NCI-H345 treated with DMSO at 0.1 percent for 48 hours (cell line): ENCODE results near the gene EXOC2.
"Not testable (repeated sequence)": the region's sequence is repeated elsewhere in the genome, so short reads cannot be mapped to it uniquely, and the experiment has no call there.

Experiments used
- DNase-seq: peaks from one replicate; lab custom pipeline; 2025; ENCODE audit not compliant: unreplicated experiment; lab: John Stamatoyannopoulos, UW

Gene EXOC2

DNA sequence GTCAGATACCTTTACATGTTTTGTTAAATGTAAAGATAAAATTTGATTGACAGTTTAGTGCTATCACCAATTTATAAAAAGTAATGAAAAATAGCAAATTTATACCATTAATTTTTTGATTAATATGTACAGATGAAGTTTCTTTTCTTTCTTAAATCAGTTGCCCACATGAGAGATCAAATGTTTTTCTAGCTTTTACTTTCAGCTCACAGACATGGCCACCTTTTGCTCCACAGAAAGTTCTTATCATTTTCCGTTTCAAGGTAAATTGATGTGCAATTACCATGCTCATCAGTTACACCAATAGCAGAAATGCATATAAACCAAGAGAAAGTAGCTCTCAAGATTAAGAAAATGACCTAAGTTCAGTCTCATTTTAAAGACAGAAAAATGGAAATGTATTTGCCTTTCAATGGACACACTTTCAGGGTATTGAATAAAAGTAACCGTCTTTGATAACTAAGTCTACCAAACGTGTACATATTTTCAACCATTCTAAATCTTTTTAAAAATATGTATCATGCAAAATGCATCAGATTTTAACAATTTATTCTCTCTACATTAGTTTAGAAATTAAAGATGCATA, 16.6 kb upstream of the EXOC2 start:
- DNase-seq, result no peak

DNA sequence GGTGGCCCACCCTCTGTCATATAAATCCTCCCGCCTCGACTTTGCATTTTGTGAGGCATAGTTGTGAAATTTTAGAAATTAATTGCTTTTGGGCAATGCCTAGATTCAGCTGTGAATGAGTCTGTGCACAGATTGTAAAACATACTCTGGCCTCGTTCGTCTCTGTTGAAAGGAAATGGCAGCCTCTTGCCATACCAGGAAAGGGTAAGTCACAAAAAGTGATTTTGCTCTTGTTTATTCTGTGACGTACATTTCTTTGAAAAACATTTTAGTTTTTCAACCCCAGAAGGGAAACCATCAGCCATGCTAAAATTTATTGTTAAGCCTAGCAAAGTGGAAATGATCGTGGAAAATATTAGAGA, 15.3 kb upstream of the EXOC2 start:
- DNase-seq, result no peak

DNA sequence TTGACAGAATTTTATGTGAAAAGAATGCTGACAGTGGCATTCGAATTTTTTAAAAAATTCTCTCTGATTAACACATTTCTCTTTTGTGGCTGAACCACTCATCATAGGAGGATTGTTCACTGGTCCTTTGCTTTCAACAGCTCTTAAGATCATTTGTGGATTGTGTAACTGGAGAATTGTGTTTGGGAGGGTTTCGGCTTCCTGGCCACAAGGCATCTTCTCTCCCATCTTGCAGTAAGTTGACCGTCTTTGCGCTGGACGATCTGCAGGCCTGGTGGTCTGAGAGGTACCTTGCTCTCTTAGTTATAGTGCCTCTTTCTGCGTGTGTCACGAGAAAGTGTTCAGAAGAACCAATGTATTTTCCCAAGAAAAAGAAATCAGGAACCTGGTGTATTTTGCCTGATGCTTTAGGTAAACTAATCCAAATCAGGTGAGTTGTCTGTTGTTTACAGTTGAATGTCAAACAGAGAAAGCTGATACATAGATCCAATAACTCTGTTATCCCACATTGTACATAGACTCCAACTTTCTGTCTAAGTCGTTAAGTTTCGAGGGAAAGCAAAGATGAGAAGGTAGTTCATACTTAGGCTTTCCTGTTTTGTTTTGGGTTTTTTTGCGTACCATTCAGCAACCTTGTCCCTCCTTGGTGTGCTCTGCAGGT, 14.8 kb upstream of the EXOC2 start:
- no peak for DNase-seq

DNA sequence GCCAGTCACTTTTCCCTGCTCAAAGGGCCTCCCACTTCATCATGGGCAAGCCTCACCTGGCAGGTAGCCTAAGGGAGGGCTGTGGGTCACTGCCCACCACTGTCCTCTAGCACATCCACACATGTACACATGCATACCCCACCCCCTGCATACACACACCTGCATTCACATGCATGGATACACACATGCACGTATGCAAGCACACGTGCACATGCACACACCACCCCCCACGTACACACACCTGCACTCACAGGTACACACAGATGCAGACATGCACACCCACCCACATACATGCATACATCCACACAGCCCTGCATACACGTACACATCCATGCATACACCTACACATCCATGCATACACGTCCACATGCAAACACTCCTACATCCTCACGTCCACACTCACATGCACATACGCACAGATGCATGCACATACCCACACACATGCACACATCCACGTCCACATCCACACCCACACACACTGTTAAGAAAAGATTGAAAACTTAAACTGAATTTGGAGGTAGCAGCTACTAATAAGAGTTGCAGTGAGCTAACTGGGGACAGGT, 14.0 kb upstream of the EXOC2 start:
- no peak for DNase-seq

DNA sequence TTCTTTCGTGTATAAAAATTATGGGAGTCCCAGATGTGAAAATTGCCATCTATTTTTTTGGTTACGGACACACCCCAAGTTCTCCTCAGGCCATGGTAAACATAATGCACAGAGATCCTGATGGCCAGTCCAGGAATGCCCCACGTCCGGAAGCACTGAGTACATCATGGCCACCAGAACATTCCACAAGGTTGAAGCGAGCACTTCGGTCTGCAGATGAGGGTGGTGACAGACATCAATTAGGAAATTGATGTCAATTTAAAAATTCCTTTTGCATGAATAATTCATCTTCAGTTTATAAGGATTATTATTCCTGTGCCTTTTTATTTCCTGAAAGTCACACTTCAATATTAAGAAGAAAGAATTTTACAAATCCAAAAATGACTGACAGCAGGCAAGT, 13.2 kb upstream of the EXOC2 start:
- no peak for DNase-seq

DNA sequence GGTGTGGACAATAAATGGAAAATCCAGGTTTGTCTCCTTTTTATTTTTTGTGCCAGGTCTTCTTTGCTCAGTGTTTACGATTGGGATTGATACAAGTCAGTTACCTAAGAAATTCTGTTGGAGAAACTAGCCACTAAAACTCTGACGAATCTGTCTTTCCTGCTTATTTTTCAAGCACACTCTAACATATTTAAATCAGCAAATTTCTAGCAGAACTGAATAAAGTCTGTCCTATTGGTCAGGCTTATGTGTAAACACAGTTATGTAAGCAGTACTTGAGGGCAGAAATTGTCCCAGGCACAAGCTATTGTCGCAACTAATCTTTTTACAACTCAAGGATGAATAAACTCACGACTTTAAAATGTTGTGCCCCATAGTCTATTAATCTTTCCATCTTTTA, 12.1 kb upstream of the EXOC2 start:
- DNase-seq, result no peak

DNA sequence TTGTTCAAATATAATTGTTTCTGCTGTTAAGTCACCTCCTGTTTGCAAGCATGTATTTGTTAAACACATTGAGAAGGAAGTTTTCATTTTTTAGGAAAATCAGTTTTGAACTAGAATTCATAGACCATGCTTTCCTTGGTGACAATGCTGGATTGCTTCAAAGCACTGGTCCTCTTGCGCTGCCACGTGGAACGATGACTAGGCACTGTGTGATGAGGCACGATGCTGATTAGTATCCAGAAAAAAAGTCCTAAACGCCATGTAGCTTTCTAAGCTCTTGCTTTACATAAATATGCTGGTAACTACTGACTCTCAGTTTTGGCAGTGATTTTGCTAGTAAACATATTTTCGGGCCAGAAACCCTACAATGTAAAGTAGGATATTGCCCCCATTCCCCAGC, 11.1 kb upstream of the EXOC2 start:
- DNase-seq, result no peak

DNA sequence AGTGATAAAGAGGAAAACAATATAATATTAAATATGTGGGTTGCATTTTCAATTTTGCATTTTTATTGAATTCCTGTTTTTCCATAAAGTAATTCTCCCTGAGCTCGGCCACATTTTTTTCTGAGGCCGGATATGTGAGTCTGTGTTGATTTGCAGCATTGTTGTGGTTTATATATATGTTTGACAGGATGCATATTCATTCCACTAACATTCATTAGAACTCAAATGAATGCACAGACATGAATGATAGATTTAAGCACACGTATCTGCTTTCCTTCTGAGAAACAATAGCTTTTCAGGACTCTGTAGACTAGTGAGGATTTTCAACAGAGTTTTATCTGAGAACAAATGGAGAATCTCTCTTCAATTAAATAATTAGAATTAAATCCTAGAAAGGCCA, 10.6 kb upstream of the EXOC2 start:
- DNase-seq, result no peak

DNA sequence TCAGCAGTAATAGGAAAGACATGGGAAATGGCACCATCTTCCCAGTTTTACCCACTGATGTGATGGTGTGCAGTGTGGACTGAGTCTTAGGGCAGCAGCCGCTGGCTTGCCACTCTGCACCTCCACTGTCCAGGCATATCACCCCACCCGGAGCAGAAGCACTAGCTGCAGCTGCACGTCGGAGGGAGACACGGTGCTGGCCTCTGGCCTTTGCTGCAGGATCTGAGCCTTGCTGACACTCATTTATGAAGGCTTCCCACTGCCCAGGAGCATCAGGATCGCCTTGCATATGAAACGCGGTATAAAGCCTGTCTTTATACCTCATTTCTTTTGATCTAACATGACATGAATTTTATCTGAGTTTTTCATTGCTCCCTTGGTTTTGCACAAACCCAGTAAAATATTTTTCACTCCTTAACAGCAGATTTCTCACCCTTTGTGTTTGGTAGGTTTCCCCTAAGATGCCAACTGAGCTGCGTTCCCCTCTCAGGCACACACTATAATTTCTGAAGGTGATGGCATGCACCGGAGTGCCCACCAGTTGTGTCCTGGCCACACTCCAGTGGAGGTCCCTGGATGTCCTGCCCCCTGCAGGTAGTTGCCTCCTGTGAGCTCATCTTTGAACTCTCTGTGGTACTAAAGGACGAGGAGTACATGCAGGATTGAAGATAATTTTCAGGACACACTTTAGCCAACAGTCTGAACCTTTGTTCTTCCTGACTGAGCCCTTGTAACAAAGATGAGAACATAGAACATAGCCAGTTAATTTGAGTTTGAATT, 9.0 kb upstream of the EXOC2 start:
- DNase-seq, result no peak

DNA sequence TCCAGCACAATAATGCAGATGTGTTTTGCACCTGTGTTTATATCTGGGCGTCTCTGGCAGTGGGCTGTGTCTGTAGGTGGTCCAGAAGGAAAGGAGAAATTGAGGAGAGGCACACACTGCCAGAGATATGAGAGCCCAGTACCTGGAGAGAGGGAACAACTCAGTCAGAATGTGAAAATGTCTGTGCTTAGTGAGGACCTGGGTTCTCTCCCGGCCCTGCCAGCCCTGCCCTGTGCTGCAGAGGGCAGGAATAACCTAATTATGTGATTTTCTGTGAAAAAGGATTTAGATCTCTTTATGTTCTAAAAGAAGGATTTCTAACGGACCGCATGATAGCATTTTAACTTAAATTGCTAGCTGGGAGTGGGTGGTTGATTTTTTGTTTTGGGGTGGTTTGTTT, 8.3 kb upstream of the EXOC2 start:
- DNase-seq, result no peak

DNA sequence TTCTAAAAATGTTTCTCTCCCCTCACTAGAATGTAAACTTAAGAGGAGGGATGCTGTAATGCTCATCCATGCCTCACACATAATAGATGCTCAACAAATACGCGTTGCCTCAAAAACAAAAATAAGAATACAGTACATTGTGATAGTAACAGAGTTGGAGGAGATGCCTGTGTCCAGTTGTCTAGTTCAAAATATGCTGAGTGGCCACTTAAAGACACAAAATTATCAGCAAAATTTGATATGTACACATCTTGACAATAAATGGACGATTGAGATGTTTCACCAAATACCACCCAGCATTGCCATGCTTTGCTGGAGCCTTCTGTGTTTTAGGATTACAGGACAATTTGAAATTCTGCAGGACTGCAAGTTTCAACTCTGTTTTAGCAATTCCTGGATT, 7.6 kb upstream of the EXOC2 start:
- no peak for DNase-seq

DNA sequence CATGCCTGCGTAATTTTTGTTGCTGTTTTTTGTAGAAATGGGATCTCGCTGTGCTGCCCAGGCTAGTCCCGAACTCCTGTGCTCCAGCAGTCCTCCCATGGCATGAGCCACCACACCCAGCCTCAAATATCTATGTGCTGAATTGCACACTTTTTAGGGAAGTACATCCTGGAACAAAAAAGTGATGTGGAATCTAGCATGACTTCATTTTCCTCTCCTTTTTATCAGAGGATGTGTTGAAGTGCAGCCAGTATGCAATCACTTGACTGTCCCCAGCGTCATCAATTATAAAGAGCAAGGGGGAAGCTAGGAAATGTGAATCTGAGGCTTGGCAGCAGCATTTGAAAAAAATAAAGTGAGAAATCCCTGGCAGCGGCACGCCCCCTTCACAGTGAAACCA, 6.4 kb upstream of the EXOC2 start:
- DNase-seq, result no peak

DNA sequence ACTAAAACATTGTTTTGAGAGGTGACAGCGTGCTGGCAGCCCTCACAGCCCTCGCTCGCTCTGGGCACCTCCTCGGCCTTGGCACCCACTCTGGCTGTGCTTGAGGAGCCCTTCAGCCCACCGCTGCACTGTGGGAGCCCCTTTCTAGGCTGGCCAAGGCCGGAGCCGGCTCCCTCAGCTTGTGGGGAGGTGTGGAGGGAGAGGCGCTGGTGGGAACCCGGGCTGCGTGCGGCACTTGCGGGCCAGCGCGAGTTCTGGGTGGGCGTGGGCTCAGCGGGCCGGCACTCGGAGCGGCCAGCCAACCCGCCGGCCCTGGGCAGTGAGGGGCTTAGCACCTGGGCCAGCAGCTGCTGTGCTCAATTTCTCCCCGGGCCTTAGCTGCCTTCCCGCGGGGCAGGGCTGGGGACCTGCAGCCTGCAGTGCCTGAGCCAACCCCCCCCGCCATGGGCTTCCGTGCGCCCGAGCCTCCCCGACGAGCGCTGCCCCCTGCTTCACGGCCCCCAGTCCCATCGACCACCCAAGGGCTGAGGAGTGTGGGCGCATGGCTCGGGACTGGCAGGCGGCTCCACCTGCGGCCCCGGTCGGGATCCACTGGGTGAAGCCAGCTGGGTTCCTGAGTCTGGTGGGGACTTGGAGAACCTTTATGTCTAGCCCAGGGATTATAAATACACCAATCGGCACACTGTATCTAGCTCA, 1.6 kb upstream of the EXOC2 start:
- not testable (repeated sequence) for DNase-seq

DNA sequence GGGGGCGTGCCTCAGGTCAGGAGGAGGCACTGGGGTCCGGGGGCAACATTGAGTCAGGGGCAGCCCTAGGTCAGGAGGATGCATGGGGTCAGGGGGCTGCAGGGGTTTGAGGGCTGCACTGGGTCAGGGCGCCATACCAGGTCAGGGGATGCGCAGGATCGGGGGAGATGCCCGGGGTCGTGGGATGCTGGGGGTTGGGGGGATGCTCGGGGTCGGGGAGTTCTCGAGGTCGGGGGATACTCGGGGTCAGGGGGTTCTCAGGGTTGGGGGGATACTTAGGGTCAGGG, 727 bp upstream of the EXOC2 start:
- no peak for DNase-seq

DNA sequence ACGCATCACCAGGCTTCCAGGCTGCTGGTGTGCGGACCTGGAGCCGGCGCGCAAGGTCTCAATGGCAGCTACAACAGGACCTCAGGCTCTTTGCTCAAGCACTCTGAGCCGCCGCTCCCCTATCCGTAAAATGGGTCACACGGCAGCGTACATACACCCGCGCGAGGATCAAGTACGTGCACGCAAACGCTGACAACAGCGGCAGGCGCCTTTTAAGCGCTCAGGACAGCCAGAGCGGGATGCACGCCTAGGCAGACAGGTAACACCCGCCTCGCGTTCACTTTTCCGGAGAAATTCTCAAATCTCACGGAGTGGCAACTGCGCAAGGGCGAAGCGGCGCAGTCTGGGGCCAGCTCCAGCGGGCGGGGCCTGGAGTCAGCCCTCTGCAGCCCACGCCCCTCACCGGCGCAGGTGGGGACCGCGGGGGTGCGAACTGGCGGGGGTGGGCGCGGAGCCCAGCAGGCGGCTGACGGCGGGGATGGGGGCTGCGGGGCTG, 535 bp downstream of the EXOC2 start:
- no peak for DNase-seq

DNA sequence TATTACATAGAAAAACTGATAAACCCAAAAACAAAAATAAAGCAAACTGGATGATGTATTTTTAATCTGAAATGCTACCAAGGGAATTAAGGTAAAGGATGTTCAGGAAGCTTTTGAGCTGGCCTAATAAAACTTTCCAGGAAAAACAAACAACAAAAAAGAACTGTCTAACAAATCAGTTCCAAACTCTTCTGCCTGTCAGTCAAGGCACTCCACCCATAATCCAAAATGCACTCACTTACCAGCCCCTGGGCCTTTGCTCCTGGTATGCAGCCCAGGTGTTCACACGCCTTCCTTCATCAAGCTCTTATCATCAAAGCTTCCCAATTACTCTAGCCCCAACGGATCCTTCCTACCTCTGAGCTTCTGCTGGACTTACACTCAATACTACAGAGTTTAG, 3.7 kb downstream of the EXOC2 start:
- no peak for DNase-seq

DNA sequence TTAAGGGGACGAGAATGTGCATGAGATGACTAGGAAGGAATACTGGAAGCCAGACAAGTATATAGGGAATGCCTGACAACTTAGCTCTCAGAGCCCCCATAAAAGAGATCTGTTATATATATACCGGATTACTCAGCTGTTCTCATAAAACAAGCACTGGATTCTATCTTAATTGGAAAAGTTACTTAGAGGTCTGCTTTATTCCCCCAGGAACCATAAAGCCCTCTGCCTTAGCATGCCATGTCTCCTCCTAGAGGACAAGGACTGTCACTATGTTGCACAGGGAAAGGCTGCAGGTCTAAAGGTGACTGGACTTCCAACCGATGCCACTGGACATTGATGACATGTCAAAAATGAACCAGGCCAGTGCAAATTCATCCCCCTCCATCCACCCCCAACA, 6.4 kb downstream of the EXOC2 start:
- DNase-seq, result no peak

DNA sequence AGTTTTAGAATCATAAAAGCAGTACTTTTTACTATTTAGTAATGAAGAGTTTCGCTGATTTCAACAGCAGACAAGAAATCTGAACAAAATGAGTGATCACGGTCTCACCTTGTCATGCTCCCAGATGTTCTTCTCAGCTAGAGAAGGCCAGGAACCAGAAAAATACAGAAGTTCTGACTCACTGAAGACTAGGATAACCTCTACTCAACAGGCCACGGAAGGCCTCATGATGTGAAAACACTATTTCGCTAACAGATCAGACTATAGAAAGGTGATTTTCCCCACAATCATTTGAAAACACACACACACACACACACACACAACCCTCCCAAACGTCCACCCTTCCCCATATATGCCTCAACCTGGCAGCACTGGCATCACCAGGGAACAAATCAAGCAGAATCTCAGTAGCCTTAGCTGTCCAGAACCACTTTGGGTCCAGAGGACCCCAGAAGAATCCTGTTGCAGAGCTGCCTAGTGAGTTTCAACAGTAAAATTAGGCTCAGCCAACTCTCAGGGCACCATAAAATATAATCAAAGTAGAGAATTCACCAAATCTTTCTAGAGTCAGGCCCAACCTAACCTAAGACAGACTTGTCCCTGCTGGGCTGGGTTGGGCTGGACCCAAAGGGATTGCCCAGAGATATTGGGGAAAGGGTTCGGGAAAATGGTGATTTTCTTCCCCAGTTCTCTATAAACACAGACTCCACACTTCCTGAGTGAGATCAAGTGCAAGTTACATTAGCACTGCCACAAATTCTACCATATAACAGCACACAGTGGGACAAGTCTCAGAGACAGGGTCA, 7.9 kb downstream of the EXOC2 start:
- DNase-seq, result no peak

DNA sequence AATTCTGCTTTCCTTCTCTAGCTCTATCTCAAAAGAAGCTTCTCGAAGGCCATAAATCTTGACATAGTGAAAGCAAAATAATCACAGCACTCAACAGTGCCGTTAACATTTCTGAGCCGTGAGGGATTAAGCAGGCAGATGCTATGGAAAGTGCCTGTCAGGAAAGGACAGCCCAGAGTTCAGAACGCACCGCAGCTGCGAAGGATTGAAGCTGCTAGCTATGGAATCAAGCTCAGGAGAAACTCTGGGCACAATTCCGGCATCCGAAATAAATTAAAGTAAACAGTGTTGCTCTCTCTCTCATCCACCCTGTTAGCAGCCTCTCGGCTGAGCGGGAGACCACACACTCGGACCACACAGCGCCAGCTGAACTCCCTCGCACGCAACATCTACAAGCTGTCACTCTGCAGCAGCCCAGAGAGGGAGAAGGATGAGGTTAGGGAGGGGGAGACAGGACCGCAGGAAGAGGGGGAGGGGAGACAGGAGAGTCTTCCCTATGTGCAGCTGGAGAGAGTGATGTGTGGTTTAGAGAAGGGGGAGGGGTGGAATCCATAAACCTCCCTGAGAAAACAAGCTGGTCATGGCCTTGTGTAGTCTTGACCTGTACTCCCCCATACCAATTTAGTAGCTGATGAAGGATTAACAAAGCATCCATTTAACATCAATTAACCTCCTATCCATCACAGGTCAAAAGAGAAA, 9.0 kb downstream of the EXOC2 start:
- no peak for DNase-seq

DNA sequence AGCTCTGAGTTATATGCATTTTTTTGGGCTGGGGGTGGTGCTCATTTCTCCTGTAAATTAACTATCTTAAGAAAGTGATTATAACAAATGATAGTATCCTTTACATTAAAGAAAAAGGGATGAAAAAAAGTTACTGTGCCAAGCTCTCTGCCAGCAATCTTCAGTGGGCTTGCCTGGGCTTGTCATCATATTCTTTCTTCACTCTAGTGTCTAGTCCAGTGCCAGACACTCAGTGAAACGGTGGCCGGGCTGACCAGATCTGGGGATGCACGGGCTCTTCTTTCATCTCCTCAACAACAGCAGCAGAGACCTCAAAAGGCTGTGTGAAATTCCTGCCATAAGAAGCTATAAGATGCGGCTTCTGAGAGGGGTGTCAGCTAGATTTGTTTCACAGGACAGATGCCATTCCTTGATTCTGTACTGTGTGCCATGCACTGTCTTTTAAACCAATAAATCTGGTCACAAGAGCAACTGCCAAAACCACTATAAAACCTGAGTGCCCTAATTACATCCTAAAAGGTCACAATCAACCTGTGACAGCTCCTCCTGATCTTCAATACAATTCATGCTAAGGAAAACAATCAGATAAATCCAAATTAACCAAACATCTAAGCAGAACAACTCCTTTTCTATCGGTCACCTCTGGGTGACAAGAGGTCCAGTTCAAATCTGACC, 12.1 kb downstream of the EXOC2 start:
- DNase-seq, result no peak
